ACC112 (cell line): Measurements from ENCODE around the gene TMEM253.

ENCODE experiments used
- H2AFZ ChIP-seq: fragments of 200-600 bp; sonication (generic); one replicate; pipeline ENCODE4 v1.6.0; 2017; ENCODE audit warnings: antibody characterized with exemption, low read length; ENCODE audit not compliant: unreplicated experiment
- H3K27ac ChIP-seq: fragments of 200-600 bp; sonication (generic); 2 replicates; pipeline ENCODE4 v1.5.1; 2014; ENCODE audit warnings: low read depth, mild to moderate bottlenecking, antibody characterized with exemption, low read length, moderate library complexity
- H3K27me3 ChIP-seq: fragments of 200-600 bp; sonication (generic); 2 replicates; pipeline ENCODE4 v1.6.1; 2014; ENCODE audit warnings: mild to moderate bottlenecking, antibody characterized with exemption, low read length, moderate library complexity, mixed read lengths; ENCODE audit not compliant: insufficient read depth
- H3K36me3 ChIP-seq: fragments of 200-600 bp; sonication (generic); 2 replicates; pipeline ENCODE4 v1.6.1; 2016; ENCODE audit warnings: mild to moderate bottlenecking, antibody characterized with exemption, low read length, moderate library complexity, mixed read lengths; ENCODE audit not compliant: insufficient read depth
- H3K4me1 ChIP-seq: fragments of 200-600 bp; sonication (generic); one replicate; pipeline ENCODE4 v1.6.1; 2016; ENCODE audit warnings: low read length, mixed read lengths; ENCODE audit not compliant: insufficient read depth, unreplicated experiment, control insufficient read depth
- H3K4me3 ChIP-seq: fragments of 200-600 bp; sonication (generic); 2 replicates; pipeline ENCODE4 v1.5.1; 2014; ENCODE audit warnings: mild to moderate bottlenecking, low read depth, low read length
- H3K79me2 ChIP-seq: fragments of 200-600 bp; sonication (generic); one replicate; pipeline ENCODE4 v1.6.0; 2016; ENCODE audit warnings: low read length; ENCODE audit not compliant: control insufficient read depth, unreplicated experiment, insufficient read depth

The TMEM253 gene

DNA sequence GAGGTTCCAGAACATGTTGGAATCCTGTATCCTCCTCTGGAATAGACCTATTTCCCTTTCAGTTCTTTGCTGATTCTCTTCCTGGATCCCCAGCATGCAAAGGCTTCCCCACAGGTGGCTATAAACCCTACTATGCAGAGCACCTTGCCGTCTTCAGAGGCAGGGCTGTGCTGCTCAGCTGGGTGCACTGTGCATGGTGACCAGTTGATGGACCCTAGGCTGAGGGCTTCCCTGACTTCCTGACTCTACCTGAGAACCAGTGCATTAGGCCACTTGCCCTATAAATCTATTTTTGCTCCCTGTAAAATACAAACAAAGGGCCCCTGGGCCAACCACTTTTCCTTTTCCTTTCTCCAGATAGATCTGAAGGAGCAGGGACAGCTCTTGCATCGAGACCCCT lies 16.5 kb upstream of the TMEM253 start:
- Histone ChIP-seq H3K36me3 (peaks cover 24% of the 10 kb centered on the region), H3K4me3 (no peak overlapping the region), H3K4me1 (peaks cover 27% of the 10 kb centered on the region), H3K27me3 (no peaks in the 10 kb centered on the region), H3K27ac (peak overlapping the region; percentile 97; the same call in 1 of the 2 replicates), H2AFZ (no peak overlapping the region), H3K79me2 (no peaks in the 10 kb centered on the region)

DNA sequence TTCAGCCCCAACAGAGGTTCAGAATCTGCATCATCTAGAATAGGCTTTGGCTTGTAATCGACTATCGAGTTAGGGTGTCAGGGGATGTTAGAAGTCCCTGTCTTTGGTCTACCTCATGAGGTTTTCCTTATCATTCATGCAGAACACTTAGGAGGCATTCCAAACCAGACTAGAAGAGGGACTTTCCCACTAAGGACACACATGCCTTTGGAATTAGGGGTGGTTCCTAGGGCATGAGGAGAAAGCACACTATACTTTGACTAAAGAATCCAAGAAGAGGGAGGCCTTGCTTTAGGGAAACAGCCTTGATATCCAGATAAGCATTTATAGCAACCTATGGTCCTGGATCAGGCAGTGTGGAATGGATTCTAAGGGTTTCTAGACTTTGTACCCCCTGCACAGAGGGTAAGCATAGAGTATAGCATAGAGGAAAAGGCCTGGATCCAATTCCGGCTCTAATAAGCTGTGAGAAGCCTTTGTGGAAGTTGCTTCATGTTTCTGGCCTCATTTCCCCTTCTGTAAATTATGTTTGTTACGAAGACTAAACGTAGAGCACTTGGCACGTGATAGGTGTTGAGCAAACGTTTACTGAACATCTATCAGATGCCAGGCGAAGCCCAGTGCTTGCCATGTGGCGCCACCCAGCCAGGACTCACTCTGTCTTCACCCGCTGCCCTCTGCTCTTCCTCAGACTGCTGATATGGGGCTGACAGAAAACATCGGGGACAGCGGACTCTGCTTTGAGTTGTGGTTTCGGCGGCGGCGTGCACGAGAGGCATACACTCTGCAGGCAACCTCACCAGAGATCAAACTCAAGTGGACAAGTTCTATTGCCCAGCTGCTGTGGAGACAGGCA lies 15.6 kb upstream of the TMEM253 start:
- H3K79me2 ChIP-seq: no peaks in the 10 kb centered on the region
- H3K27me3 ChIP-seq: no peaks in the 10 kb centered on the region
- no peak overlapping the region for H3K4me3 ChIP-seq
- peaks cover 27% of the 10 kb centered on the region for H3K4me1 ChIP-seq
- peaks cover 16% of the 10 kb centered on the region; the same call in 1 of the 2 replicates for H3K36me3 ChIP-seq
- H3K27ac ChIP-seq: peak overlapping the region; percentile 97
- H2AFZ ChIP-seq: no peak overlapping the region

GRCh38 chr14:21086908-21087293 lies 14.0 kb upstream of the TMEM253 start:
- H3K27ac ChIP-seq: peak overlapping the region; percentile 97
- H3K4me1 ChIP-seq: peaks cover 27% of the 10 kb centered on the region
- H3K36me3 ChIP-seq: peaks cover 15% of the 10 kb centered on the region; the same call in 1 of the 2 replicates
- H2AFZ ChIP-seq: no peak overlapping the region
- H3K79me2 ChIP-seq: no peaks in the 10 kb centered on the region
- H3K27me3 ChIP-seq: no peaks in the 10 kb centered on the region
- no peak overlapping the region for H3K4me3 ChIP-seq

- no peaks in the 10 kb centered on the region for H3K27me3 ChIP-seq
- no peak overlapping the region for H2AFZ ChIP-seq
- peaks cover 11% of the 10 kb centered on the region; the same call in 1 of the 2 replicates for H3K36me3 ChIP-seq
- H3K4me3 ChIP-seq: no peak overlapping the region
- H3K27ac ChIP-seq: peak overlapping the region; percentile 97
- no peaks in the 10 kb centered on the region for H3K79me2 ChIP-seq
- H3K4me1 ChIP-seq: peaks cover 27% of the 10 kb centered on the region
Measured at GRCh38 chr14:21087294-21088091, 13.4 kb upstream of the TMEM253 start.

DNA sequence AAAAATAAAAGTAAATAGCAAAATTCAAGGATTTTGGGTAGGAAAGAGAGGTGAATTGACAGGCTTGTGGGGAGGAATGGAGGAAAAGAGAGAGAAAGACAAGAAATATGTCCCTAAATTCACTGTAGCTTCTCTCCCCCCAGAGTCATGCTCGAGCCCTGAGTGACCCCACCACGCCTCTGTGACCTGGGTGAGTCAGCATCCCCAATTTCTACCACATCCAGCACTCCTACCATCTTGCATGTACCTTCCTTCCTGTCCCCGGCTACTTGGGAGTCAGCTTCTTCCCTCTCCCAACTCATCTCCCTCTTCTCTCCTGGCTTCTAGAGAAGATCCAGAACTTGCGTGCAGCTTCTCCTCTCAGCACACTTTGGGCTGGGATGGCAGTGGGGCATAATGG lies 12.2 kb upstream of the TMEM253 start:
- H3K36me3 ChIP-seq: 0 out of 2 replicates have a peak, but pooled peaks cover 6% of the 10 kb centered on the region
- no peaks in the 10 kb centered on the region for H3K27me3 ChIP-seq
- no peak overlapping the region for H3K4me3 ChIP-seq
- H3K79me2 ChIP-seq: no peaks in the 10 kb centered on the region
- no peak overlapping the region for H2AFZ ChIP-seq
- peaks cover 27% of the 10 kb centered on the region for H3K4me1 ChIP-seq
- H3K27ac ChIP-seq: peak overlapping the region; percentile 97; the same call in 1 of the 2 replicates

DNA sequence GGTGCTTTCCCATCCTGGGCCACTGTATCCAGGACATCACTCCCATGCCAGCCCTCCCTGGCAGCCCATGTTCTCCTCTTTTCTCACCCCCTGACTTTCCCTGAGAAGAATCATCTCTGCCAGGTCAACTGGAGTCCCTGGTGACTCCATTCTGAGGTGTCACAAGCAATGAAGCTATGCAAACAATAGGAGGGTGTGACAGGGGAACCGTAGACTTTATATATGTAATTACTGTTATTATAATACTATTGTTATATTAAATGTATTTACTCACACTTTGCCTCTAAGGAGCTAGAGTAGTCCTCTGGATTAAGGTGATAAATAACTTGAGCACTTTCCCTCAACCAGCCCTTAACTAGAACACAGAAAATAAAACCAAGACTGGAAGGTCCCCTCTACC lies 11.6 kb upstream of the TMEM253 start:
- no peak overlapping the region for H2AFZ ChIP-seq
- no peaks in the 10 kb centered on the region for H3K27me3 ChIP-seq
- peak overlapping the region; percentile 97; the same call in 1 of the 2 replicates for H3K27ac ChIP-seq
- no peaks in the 10 kb centered on the region for H3K79me2 ChIP-seq
- no peak overlapping the region for H3K4me3 ChIP-seq
- peaks cover 27% of the 10 kb centered on the region for H3K4me1 ChIP-seq
- 0 out of 2 replicates have a peak, but pooled peaks cover 6% of the 10 kb centered on the region for H3K36me3 ChIP-seq

DNA sequence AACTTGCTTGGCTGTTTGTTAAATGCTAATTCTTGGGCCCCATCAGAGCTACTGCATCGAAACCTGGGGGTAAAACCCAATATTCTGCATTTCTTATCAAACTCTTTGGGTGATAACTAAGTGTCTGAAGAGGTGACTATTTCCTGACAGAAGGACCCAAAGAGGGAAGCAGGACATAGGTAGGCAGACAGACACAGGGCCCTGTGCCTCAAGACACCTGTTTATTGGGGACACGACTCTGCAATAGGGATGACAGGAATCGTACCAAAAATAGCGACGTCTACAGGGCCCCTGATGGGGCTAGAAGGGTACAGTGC lies 11.0 kb upstream of the TMEM253 start:
- Histone ChIP-seq H3K79me2 (no peaks in the 10 kb centered on the region), H3K36me3 (0 out of 2 replicates have a peak, but pooled peaks cover 6% of the 10 kb centered on the region), H3K27ac (peak overlapping the region; percentile 28; the same call in 1 of the 2 replicates), H3K4me1 (peaks cover 24% of the 10 kb centered on the region), H3K4me3 (no peak overlapping the region), H3K27me3 (no peaks in the 10 kb centered on the region), H2AFZ (no peak overlapping the region)

- Histone ChIP-seq H3K79me2 (no peaks in the 10 kb centered on the region), H3K4me1 (peaks cover 18% of the 10 kb centered on the region), H3K27ac (no peak overlapping the region), H3K4me3 (no peak overlapping the region), H3K36me3 (0 out of 2 replicates have a peak, but pooled peaks cover 6% of the 10 kb centered on the region), H3K27me3 (no peaks in the 10 kb centered on the region), H2AFZ (no peak overlapping the region)
Measured at GRCh38 chr14:21090194-21090939, 10.5 kb upstream of the TMEM253 start.

DNA sequence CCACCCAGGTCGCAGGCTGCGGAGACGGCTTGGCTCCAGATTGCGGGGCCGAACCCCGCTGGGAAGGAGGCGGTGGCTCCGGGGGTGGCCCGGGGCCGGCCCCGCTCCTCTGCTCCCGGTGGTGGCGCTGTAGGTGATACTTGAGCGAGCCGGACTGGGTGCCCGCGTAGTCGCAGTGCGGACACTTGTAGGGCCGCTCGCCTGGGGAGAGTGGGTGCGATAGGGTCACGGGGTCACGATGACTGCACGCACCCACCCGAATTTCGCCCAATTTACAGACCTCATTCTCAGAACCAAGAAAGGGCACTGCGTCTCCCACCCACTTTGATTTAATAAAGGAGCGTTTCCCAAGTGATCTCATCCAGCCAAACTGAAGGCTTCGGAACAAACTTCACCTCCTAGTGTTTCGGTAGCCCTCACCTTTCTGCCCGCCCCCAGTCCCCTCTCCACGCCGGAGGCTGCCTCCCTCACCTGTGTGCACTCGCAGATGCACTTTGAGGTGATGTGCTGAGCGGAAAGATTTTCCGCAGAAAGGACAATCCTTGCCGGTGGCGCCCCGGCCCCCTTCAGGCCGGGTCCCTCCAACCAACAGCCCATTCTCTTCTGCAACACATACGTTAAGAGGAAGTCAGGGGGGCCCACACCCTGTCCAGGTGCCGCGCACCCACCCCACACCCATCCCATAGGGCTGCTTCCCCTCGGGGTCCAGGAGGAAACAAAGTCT lies 9.8 kb upstream of the TMEM253 start:
- no peak overlapping the region for H2AFZ ChIP-seq
- no peak overlapping the region for H3K4me3 ChIP-seq
- peaks cover 19% of the 10 kb centered on the region for H3K4me1 ChIP-seq
- 0 out of 2 replicates have a peak, but pooled peaks cover 6% of the 10 kb centered on the region for H3K36me3 ChIP-seq
- H3K27me3 ChIP-seq: no peaks in the 10 kb centered on the region
- no peak overlapping the region for H3K27ac ChIP-seq
- H3K79me2 ChIP-seq: no peaks in the 10 kb centered on the region
